HL-60 (cell line): ENCODE measurements around the gene BRICD5.

Experiments
- POLR2AphosphoS5 ChIP-seq: IDR thresholded peaks from 2 replicates; pipeline ENCODE4 v1.6.1; 2012; ENCODE audit warnings: low read depth
- TF ChIP-seq, protein P1 (sequence below): IDR thresholded peaks from one replicate; pipeline ENCODE4 v1.5.1; 2011; ENCODE audit warnings: low read length, control low read depth, inconsistent platforms; ENCODE audit not compliant: insufficient read depth

DNA sequence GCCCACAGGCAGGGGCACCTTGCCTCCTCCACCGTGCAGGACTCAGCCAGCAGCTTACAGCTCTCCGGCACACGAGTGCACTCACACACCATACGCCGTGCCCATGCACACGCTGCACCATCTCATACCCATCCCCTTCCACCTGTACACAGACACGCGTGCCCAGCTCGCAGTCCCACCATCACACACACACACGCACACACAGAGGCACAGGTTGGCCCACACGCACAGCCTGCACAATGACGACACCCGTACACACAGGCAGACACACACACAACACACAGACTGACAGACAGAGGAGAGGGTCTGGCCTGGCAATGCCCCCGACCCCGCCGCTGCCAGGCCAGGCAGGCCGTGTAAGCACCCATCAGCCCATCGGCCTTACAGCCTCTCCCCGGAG is 26.3 kb downstream of the BRICD5 start:
- no peak for TF ChIP-seq POLR2AphosphoS5
- TF ChIP-seq, protein P1, sequence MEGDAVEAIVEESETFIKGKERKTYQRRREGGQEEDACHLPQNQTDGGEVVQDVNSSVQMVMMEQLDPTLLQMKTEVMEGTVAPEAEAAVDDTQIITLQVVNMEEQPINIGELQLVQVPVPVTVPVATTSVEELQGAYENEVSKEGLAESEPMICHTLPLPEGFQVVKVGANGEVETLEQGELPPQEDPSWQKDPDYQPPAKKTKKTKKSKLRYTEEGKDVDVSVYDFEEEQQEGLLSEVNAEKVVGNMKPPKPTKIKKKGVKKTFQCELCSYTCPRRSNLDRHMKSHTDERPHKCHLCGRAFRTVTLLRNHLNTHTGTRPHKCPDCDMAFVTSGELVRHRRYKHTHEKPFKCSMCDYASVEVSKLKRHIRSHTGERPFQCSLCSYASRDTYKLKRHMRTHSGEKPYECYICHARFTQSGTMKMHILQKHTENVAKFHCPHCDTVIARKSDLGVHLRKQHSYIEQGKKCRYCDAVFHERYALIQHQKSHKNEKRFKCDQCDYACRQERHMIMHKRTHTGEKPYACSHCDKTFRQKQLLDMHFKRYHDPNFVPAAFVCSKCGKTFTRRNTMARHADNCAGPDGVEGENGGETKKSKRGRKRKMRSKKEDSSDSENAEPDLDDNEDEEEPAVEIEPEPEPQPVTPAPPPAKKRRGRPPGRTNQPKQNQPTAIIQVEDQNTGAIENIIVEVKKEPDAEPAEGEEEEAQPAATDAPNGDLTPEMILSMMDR = no peak
